Measurements from ENCODE around the gene SLC49A3.
"Not testable (repeated sequence)": the region's sequence is repeated elsewhere in the genome, so short reads cannot be mapped to it uniquely, and the experiment has no call there.

SLC49A3 gene

DNA sequence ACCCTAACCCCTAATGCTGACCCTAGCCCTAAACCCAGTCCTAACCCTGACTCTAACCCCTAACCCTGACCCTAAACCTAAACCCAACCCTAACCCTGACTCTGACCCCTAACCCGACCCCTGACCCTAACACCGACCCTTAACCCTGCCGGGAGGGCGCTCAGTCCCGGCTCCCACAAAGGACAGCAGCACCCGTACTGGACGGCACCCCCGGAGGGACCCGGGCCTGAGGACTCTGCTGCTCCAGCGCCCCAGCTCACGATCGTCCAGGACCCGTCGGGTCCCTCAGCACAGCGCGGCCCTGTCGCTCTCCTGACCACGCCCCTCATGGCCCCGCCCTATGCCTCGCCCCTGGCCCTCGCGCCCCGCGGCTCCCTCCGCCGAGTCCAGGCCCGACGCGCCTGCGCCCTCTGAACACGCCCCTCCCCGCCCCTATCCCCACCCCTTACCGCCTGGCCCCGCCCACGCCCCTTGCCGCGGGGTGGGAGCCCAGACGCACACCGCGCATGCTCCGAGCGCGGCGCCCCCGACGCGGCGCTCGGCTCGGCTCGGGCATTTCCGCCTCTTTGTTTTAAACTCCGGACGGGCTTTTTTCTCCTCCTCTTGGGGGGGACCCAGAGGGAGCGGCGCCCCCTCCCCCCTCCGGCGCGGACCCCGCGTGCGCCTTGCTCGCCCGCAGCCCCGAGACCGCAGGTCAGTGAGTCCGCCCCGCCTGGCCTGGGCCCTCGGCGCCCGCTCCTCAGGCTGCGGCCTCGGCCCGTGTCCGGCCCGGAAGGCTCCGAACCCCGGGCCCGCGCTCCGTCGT is 16.5 kb upstream of the SLC49A3 start, which contains the start of gene PCGF3:
Gene PCGF3 (plus strand): TSS at position 555 of the 805 bp plus-strand sequence. CDS start 27,849 bp downstream, outside the sequence.
- peaks cover 13% of the 10 kb centered on the region for H3K4me1 ChIP-seq (ENCODE audit: control insufficient read depth, insufficient read depth, low read length)

DNA sequence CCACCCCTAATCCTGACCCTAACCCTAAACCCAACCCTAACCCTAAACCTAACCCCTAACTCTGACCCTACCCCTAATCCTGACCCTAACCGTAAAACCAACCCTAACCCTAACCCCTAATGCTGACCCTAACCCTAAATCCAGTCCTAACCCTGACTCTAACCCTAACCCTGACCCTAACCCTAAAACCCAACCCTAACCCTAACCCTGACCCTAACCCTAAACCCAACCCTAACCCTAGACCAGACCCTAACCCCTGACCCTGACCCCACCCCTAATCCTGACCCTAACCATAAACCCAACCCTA is 16.0 kb upstream of the SLC49A3 start:
- H3K27me3 ChIP-seq (ENCODE audit: control insufficient read depth, insufficient read depth, low read length), result no peaks in the 10 kb centered on the region
- H3K4me3 ChIP-seq (ENCODE audit: low read length), result peak overlapping the region; percentile 81
- H3K36me3 ChIP-seq (ENCODE audit: control insufficient read depth, insufficient read depth, low read length), result no peaks in the 10 kb centered on the region
- no peak overlapping the region for H3K27ac ChIP-seq (ENCODE audit: low read depth, low read length)
- H3K9ac ChIP-seq (ENCODE audit: low read length), result peak overlapping the region; percentile 3
- peaks cover 13% of the 10 kb centered on the region for H3K4me1 ChIP-seq (ENCODE audit: control insufficient read depth, insufficient read depth, low read length)

More for the DNA sequence above, 16.5 kb upstream of the SLC49A3 start, which contains the start of gene PCGF3:
- Histone ChIP-seq H3K36me3 (ENCODE audit: control insufficient read depth, insufficient read depth, low read length) (no peaks in the 10 kb centered on the region), H3K9ac (ENCODE audit: low read length) (peak within 1 kb of the TSS; percentile 93), H3K27ac (ENCODE audit: low read depth, low read length) (peak within 1 kb of the TSS; percentile 72), H3K27me3 (ENCODE audit: control insufficient read depth, insufficient read depth, low read length) (no peaks in the 10 kb centered on the region), H3K4me3 (ENCODE audit: low read length) (peak within 1 kb of the TSS; percentile 88)

DNA sequence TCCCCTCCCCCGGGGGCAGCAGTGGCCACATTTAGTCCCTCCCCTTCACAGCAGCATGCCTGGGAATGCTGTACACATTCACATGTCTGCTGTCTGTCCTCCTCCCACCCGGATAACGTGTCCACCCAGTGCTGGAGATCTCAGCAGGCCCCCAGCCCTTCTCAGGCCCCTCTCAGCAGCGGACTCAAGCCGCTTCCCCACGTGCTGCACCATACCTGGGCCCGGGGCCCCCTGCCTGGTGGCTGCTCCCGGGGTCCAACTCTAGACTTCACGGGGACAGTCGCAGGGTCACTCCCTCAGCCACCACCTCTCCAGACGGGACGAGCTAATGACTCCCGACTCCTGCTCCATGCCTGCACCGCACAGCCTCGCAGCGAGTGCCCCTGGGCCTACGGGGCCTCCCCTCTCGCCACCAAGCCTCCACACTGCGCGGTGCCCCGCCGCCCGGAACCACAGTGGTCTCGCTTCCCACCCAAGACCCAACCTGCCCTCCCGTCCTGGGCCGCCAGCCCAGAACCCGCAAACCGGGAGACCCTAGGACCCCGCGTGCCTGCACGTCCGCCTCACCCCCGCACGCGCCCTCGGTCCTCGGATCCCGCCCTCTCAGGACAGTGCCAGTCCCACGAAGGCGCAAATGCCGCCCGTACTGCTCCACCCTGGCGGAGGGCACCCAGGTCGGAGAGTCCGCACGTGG is 15.4 kb upstream of the SLC49A3 start:
- Histone ChIP-seq H3K4me1 (ENCODE audit: control insufficient read depth, insufficient read depth, low read length) (peaks cover 13% of the 10 kb centered on the region), H3K9ac (ENCODE audit: low read length) (no peak overlapping the region), H3K4me3 (ENCODE audit: low read length) (no peak overlapping the region), H3K27ac (ENCODE audit: low read depth, low read length) (no peak overlapping the region), H3K27me3 (ENCODE audit: control insufficient read depth, insufficient read depth, low read length) (no peaks in the 10 kb centered on the region), H3K36me3 (ENCODE audit: control insufficient read depth, insufficient read depth, low read length) (no peaks in the 10 kb centered on the region)

DNA sequence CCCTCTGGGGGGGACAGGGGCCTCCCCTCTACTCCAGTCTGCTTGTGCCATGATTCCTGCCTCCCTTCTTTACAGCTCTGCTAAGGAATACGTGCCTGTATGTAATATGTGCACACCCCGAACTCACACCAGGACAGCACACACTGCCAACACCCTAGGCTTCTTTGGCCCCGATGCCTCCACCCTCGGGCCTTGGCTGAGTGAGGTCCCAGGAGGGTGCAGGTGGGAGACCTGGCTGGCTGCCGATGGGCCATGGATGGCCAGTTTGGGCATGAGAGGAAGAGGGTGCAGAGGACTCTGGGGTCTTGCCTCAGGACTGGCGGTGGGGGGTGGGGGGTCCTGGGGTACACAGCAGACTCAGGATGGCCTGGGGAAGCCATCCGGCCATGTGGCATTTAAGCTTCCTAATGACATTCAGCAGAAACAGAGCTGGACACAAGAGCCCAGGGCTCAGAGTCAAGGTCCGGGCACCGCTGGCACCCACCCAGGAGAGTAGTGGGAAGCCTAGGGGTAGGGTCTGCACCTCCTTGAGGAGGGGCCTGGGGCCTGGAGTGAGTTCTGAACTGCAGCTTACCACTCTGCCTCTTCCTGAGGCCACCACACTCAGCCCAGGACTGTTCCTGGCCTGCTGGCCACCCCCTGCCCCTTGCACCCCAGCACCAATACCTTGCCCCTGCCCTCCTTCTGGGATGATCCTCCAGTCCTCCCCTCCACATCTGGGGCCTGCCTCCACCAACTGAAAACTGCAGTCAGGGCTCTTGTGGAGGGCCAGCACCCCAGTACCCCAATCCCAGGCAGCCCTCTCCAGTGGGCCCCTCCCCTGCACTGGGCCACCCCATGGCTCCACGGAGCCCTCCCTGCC is 14.6 kb upstream of the SLC49A3 start:
- no peak overlapping the region for H3K4me3 ChIP-seq (ENCODE audit: low read length)
- H3K27ac ChIP-seq (ENCODE audit: low read depth, low read length), result no peak overlapping the region
- H3K4me1 ChIP-seq (ENCODE audit: control insufficient read depth, insufficient read depth, low read length), result peaks cover 12% of the 10 kb centered on the region
- no peaks in the 10 kb centered on the region for H3K36me3 ChIP-seq (ENCODE audit: control insufficient read depth, insufficient read depth, low read length)
- H3K9ac ChIP-seq (ENCODE audit: low read length), result no peak overlapping the region
- no peaks in the 10 kb centered on the region for H3K27me3 ChIP-seq (ENCODE audit: control insufficient read depth, insufficient read depth, low read length)

DNA sequence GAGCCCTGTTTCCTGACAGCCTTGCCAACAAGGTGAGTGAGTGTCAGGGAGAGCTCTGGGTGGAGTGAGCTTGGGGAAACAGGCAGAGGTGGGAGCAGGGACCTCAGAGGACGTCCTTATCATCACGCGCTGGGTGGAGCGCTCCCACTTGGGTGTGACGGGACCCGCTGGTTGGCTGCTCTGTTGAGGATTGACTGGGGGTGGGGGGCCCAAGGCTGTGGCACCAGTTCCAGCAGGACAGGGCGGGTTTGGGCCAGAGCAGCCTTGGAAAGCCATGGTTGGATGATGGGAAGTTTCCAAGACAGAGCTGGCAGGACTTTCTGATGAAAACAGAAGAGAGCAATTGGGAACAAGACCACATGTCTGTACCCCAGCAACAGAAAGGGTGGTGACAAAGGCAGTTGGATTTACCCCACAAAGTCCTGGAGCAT is 13.7 kb upstream of the SLC49A3 start:
- Histone ChIP-seq H3K9ac (ENCODE audit: low read length) (no peak overlapping the region), H3K27ac (ENCODE audit: low read depth, low read length) (no peak overlapping the region), H3K36me3 (ENCODE audit: control insufficient read depth, insufficient read depth, low read length) (no peaks in the 10 kb centered on the region), H3K27me3 (ENCODE audit: control insufficient read depth, insufficient read depth, low read length) (no peaks in the 10 kb centered on the region), H3K4me1 (ENCODE audit: control insufficient read depth, insufficient read depth, low read length) (peaks cover 6% of the 10 kb centered on the region), H3K4me3 (ENCODE audit: low read length) (no peak overlapping the region)

DNA sequence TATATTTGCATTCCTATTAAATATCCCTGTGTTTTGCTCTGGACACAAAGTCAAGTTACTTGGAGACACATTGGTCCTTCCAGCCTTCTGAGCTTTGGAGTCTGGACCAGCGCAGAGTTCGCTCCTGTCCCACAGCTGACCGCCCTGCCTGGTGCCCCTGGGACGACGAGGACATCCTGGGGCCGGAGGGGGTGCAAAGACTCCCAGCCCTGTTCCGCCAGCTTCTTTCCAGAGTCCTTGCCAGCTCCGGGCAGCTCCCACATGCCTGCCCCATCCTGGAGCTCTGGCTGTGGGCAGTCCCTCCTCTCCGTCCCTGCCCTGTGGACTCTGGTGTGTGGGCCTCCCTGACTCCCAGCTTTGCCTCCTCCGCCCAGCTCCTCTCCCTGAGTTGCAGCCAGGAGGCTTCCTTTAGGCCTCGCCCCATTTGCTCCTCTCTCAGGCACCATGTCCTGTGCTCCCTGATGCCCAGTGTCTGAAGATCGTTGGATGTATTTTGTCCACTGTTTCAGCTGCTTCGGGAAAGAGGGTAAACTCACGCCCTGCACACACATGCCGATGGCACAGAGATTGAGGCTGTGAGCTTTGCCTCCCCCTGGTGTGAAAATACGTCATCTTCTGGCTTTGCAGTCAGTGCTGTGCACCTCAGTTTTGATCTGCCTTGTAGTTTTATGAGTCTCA is 11.8 kb upstream of the SLC49A3 start:
- Histone ChIP-seq H3K36me3 (ENCODE audit: control insufficient read depth, insufficient read depth, low read length) (no peaks in the 10 kb centered on the region), H3K27ac (ENCODE audit: low read depth, low read length) (no peak overlapping the region), H3K9ac (ENCODE audit: low read length) (no peak overlapping the region), H3K4me1 (ENCODE audit: control insufficient read depth, insufficient read depth, low read length) (no peaks in the 10 kb centered on the region), H3K27me3 (ENCODE audit: control insufficient read depth, insufficient read depth, low read length) (no peaks in the 10 kb centered on the region), H3K4me3 (ENCODE audit: low read length) (no peak overlapping the region)

DNA sequence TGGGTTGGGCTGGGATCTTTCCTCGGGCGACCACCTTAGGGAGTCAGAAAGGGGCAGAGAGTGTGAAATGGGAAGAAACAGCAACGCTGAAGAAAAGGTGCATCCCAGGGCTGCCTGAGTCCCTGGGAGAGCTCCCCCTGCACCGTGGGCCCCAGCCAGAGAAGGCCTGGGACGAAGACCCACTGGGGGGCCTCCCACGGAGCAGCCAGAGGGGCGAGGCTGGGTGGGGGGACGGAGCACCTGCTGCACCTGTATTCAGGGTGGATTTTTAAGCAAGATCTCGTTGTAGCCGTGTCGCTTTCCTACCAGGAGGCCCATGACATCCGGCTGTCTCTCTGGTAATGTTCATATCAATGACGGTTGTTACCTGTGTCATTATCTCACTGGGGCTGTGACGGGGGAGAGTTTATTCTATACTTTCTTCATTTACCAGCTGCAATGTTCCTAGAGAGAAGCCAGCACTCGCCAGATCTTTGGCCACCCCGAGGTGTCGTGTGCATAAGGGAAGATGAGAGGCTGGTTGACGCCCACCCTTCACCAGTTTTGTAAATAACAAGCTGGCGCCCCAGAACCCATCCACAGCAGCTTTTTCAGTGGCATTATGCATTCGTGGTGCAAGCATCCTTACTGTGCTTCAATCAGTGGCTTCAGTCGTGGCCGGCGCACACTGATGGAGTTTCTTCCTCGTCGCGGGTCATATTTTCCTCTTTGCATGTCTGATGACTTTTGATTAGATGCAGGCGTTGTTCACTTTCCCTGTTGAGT is 11.0 kb upstream of the SLC49A3 start:
- Histone ChIP-seq H3K9ac (ENCODE audit: low read length) (no peak overlapping the region), H3K36me3 (ENCODE audit: control insufficient read depth, insufficient read depth, low read length) (no peaks in the 10 kb centered on the region), H3K4me1 (ENCODE audit: control insufficient read depth, insufficient read depth, low read length) (no peaks in the 10 kb centered on the region), H3K4me3 (ENCODE audit: low read length) (no peak overlapping the region), H3K27me3 (ENCODE audit: control insufficient read depth, insufficient read depth, low read length) (no peaks in the 10 kb centered on the region), H3K27ac (ENCODE audit: low read depth, low read length) (no peak overlapping the region)

DNA sequence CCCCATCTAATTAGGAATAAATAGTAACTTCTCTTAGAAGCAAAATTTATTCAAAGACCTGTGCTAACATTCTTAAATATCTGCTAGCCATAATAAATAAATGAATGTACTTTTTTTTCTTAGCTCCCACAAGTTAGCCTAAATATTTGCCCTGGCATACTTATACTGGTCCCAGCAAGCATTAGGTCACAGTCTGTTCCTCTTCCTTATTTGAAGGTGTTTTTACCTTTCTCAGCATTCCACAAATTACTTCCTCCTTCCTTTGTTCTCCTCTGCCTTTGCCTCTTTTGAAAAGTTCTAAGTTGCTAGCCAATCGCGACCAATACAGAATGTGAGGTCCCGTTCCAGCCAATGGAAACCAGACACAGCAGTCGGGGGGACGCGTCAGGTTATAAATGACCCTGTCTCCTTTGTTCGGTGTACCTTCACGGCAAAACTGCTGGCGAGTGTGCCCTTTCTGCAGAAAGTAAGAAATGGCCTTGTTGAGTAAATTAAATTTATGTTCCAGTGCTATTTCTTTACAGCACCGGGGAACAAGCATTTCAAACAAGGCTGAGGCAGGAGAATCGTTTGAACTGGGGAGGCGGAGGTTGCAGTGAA is 5.5 kb upstream of the SLC49A3 start:
- not testable (repeated sequence) for H3K27ac ChIP-seq (ENCODE audit: low read depth, low read length); H3K4me1 ChIP-seq (ENCODE audit: control insufficient read depth, insufficient read depth, low read length); H3K4me3 ChIP-seq (ENCODE audit: low read length); H3K9ac ChIP-seq (ENCODE audit: low read length); H3K36me3 ChIP-seq (ENCODE audit: control insufficient read depth, insufficient read depth, low read length); H3K27me3 ChIP-seq (ENCODE audit: control insufficient read depth, insufficient read depth, low read length)

DNA sequence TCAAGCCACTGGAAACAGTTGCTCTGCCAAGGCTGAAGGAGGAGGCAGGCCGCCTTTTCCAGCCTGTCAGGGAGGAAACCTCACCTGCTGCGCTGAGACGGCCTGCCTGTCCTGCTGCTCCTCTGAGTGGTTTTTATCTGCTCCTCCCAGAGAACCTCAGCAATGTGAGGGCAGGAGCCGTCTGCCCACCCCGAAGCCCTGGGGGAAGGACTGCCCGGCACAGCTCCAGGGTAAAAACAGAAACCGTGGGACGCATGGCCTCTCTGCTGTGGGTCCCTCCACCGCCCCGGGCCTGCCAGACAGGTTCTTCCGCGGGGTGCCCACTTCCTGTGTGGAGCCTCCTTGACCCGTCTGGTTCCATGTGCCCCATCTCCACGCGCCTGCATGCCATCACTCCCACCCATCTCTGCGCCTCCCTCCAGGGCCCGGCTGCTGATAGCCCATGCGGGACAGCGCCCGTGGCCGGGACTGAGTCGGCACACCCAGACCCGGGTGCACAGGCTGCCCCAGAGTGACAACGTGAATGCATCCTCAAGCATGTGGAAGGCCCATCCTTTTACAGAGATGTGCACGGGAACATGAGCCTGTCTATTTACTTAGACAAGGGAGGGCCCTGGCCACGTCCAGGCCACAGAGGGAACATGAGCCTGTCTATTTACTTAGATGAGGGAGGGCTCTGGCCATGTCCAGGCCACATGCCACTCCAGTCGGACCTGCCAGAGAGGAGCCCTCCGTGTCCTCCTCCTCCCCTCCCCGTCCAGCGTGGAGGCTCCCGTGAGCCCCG is 4.0 kb upstream of the SLC49A3 start:
- Histone ChIP-seq H3K27me3 (ENCODE audit: control insufficient read depth, insufficient read depth, low read length) (no peaks in the 10 kb centered on the region), H3K36me3 (ENCODE audit: control insufficient read depth, insufficient read depth, low read length) (no peaks in the 10 kb centered on the region), H3K9ac (ENCODE audit: low read length) (no peak overlapping the region), H3K4me1 (ENCODE audit: control insufficient read depth, insufficient read depth, low read length) (no peaks in the 10 kb centered on the region), H3K4me3 (ENCODE audit: low read length) (no peak overlapping the region), H3K27ac (ENCODE audit: low read depth, low read length) (no peak overlapping the region)

DNA sequence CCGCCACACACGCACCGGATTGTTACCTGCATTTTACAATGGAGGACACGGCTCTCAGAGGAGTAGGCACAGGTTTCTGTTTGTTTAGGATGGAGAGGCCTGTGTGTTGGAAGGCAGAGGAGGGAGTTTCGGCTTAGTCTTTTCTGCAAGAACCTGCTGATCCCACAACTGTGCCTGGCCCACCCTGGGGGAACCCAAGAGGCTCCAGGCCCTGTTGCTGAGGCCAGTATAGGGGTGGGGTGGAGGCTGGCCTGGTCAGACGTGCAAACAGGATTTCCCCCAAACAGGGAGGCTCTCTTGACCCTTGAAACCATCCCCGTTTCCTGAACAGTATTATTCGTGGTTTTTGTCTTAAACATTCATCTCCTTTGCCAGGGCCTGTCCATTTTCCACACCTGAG is 772 bp upstream of the SLC49A3 start:
- Histone ChIP-seq H3K36me3 (ENCODE audit: control insufficient read depth, insufficient read depth, low read length) (peaks cover 2% of the 10 kb centered on the region), H3K4me3 (ENCODE audit: low read length) (peak overlapping the region; percentile 62), H3K4me1 (ENCODE audit: control insufficient read depth, insufficient read depth, low read length) (peaks cover 2% of the 10 kb centered on the region), H3K27ac (ENCODE audit: low read depth, low read length) (no peak overlapping the region), H3K9ac (ENCODE audit: low read length) (peak overlapping the region; percentile 43), H3K27me3 (ENCODE audit: control insufficient read depth, insufficient read depth, low read length) (no peaks in the 10 kb centered on the region)
